ENCODE results near the gene SMIM1. TPM values are rescaled to one million over a fixed set of nuclear protein-coding genes. Genes with fewer than 3 reads are reported as not detected.

Gene SMIM1
- total and polyA plus RNA-seq, 2 donors (not counting 3 experiments of a cell fraction or from before 2014, with no cell fraction given) = 1.4 to 2.9 TPM

DNA sequence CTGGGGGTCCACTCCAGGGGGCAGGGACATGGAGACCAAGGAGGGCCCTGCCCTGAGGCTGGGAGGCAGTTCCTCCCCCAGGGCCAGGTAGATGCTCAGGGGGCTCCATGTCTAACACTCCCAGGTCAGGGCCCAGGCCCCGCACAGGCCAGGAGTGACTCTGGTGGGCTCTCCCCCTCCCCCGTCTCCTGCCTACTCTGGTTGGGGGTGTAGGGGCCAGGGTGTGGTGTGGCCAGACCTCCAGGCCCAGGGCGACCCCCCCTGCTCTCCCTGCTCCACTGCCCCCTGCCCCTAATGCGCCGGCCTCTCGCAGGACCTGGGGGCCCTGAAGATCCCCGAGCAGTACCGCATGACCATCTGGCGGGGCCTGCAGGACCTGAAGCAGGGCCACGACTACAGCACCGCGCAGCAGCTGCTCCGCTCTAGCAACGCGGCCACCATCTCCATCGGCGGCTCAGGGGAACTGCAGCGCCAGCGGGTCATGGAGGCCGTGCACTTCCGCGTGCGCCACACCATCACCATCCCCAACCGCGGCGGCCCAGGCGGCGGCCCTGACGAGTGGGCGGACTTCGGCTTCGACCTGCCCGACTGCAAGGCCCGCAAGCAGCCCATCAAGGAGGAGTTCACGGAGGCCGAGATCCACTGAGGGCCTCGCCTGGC is 40.0 kb upstream of the SMIM1 start:
- H3K4me3 ChIP-seq (replicated peaks in 1 of 3; ENCODE audit: insufficient read depth in 1 of 3, low read depth in 1 of 3, low read length in 3 of 3) = no peak overlapping the region
- no peak overlapping the region for H3K4me2 ChIP-seq (ENCODE audit: insufficient read depth, low read length)
- H3K27ac ChIP-seq (ENCODE audit: insufficient read depth, low read depth, low read length) = no peak overlapping the region
- dilution Hi-C loops (cut with MboI; ENCODE audit: extremely low pct_ligation_motif_present, low sequenced_read_pairs) (no loop called here), intact Hi-C loops (cut with micrococcal nuclease) (no loop called here)
- peak overlapping the region; percentile 1 for H2AFZ ChIP-seq (ENCODE audit: low read depth, low read length)
- H3K79me2 ChIP-seq (ENCODE audit: control insufficient read depth, insufficient read depth, low read length) = no peaks in the 10 kb centered on the region
- no peaks in the 10 kb centered on the region for H3K27me3 ChIP-seq (ENCODE audit: control insufficient read depth in 2 of 2, insufficient read depth in 2 of 2, low read length in 2 of 2)
- ChIA-PET POLR2A (no interaction called here), CTCF (no interaction called here)
- H3K9ac ChIP-seq (replicated peaks; ENCODE audit: extremely low read depth, insufficient read depth, low read length) = no peak overlapping the region
- peaks cover 0 to 2% of the 10 kb centered on the region in 2 experiments for H3K36me3 ChIP-seq (ENCODE audit: control insufficient read depth in 2 of 2, extremely low read depth in 1 of 2, insufficient read depth in 2 of 2, low read length in 2 of 2)
- no peaks in the 10 kb centered on the region for H3K9me1 ChIP-seq (replicated peaks; ENCODE audit: control insufficient read depth, extremely low read depth, insufficient read depth, low read length)
- BruUV-seq (replicated peaks) = no TSS peak
- H3K4me1 ChIP-seq (ENCODE audit: control insufficient read depth, extremely low read depth, insufficient read depth, low read length) = no peaks in the 10 kb centered on the region
- no peaks in the 10 kb centered on the region for H4K20me1 ChIP-seq (replicated peaks; ENCODE audit: control insufficient read depth, extremely low read depth, insufficient read depth, low read length)
- H3K9me3 ChIP-seq (replicated peaks; ENCODE audit: control insufficient read depth, insufficient read depth, low read length) = no peaks in the 10 kb centered on the region
- DNase-seq (ENCODE audit: low read depth, low spot score) = no peak
- FAIRE-seq = no peak
- TF ChIP-seq MYC (IDR thresholded peaks at IDR 0.05; ENCODE audit: low read depth, low read length) = no peak
- no peak for TF ChIP-seq GATA2 (IDR thresholded peaks at IDR 0.05; ENCODE audit: insufficient read depth, insufficient read length, low read depth, low read length)
- TF ChIP-seq POLR2AphosphoS5 (IDR thresholded peaks at IDR 0.05; ENCODE audit: insufficient read depth, low read depth, low read length) = no peak
- TF ChIP-seq, protein P1, sequence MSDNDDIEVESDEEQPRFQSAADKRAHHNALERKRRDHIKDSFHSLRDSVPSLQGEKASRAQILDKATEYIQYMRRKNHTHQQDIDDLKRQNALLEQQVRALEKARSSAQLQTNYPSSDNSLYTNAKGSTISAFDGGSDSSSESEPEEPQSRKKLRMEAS (IDR thresholded peaks at IDR 0.05; ENCODE audit: insufficient read depth, insufficient read length) = no peak
- TF ChIP-seq, protein P2, sequence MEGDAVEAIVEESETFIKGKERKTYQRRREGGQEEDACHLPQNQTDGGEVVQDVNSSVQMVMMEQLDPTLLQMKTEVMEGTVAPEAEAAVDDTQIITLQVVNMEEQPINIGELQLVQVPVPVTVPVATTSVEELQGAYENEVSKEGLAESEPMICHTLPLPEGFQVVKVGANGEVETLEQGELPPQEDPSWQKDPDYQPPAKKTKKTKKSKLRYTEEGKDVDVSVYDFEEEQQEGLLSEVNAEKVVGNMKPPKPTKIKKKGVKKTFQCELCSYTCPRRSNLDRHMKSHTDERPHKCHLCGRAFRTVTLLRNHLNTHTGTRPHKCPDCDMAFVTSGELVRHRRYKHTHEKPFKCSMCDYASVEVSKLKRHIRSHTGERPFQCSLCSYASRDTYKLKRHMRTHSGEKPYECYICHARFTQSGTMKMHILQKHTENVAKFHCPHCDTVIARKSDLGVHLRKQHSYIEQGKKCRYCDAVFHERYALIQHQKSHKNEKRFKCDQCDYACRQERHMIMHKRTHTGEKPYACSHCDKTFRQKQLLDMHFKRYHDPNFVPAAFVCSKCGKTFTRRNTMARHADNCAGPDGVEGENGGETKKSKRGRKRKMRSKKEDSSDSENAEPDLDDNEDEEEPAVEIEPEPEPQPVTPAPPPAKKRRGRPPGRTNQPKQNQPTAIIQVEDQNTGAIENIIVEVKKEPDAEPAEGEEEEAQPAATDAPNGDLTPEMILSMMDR (IDR thresholded peaks at IDR 0.05; ENCODE audit: extremely low read depth in 1 of 2, insufficient read depth in 1 of 2, low read depth in 1 of 2, low read length in 2 of 2) = no peak
- no peak for TF ChIP-seq FOS (IDR thresholded peaks at IDR 0.05; ENCODE audit: borderline replicate concordance, insufficient read depth, low read length)
- TF ChIP-seq EZH2 (IDR thresholded peaks at IDR 0.05; ENCODE audit: borderline replicate concordance, low read depth, low read length, severe bottlenecking) = no peak
- no peak for TF ChIP-seq POLR2A (IDR thresholded peaks at IDR 0.05; ENCODE audit: low read depth, low read length)
- TF ChIP-seq JUN (IDR thresholded peaks at IDR 0.05; ENCODE audit: borderline replicate concordance, insufficient read depth, insufficient read length, low read depth) = no peak

Measured in endothelial cell of umbilical vein (primary cell).